Left ventricle myocardium inferior (tissue), 1 donor: Measurements from ENCODE around the gene METTL25. TPM values are rescaled to one million over a fixed set of nuclear protein-coding genes. Genes with fewer than 3 reads are reported as not detected.

Experiments
- DNase-seq: peaks from one replicate; pipeline ENCODE4 v3.0.0-alpha.2; 2020
- H3K27ac ChIP-seq: fragments of 200-600 bp; replicated peaks from 2 replicates; pipeline ENCODE4 v1.8.0; 2021
- H3K27me3 ChIP-seq: fragments of 200-600 bp; 2 replicates; pipeline ENCODE4 v1.8.0; 2021; ENCODE audit warnings: low read depth
- H3K36me3 ChIP-seq: fragments of 200-600 bp; 2 replicates; pipeline ENCODE4 v1.8.0; 2021
- H3K4me1 ChIP-seq: fragments of 200-600 bp; 2 replicates; pipeline ENCODE4 v1.8.0; 2021
- H3K4me3 ChIP-seq: fragments of 200-600 bp; 2 replicates; pipeline ENCODE4 v1.8.0; 2021; ENCODE audit warnings: mild to moderate bottlenecking, moderate library complexity
- H3K9me3 ChIP-seq: fragments of 200-600 bp; replicated peaks from 2 replicates; pipeline ENCODE4 v1.8.0; 2021
- intact Hi-C: fragments of 100-400 bp; cut with micrococcal nuclease; formaldehyde crosslinking; loops from one replicate; pipeline ENCODE4 v1.11.0; 2022
- total RNA-seq: library from RNA; stranded (reverse); fragmentation: NEBNext Ultra II Directional; extraction: Animal tissue kit (Norgen Biotek cat#: 25700); gene quantifications from one replicate; pipeline ENCODE4 v1.2.1, GENCODE V29; 2021
- TF ChIP-seq, protein P1 (sequence below): fragments of 200-600 bp; IDR thresholded peaks from 2 replicates; pipeline ENCODE4 v1.8.0; 2021; ENCODE audit warnings: antibody characterized with exemption, mild to moderate bottlenecking, borderline replicate concordance
- donor health status: DM: no; HTN: yes; CAD: no; lungs with severe emphysema.

Gene METTL25
- total RNA-seq, 1 donor from 2014 or later, result 15.8 TPM

DNA sequence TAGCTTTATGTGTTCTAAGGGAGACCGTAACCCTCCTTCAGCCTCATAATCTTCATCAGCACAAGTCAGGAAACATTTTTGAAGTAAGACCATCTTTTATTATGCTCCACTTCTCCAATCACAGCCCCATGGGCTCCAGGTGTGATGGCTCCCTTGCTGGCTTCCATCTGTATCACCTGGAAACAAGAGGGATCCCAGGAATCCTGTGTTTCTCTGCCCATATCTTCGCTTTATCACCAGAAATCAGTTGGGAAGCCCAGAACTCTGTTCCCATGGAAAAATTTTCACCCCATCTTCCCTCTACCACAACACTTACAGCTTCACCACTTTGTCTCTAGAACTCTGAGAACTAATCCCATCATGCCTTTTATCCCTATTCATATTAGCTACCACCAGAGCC, 68.3 kb downstream of the METTL25 start:
- no peak overlapping the region for H3K4me3 ChIP-seq
- no peaks in the 10 kb centered on the region for H3K27me3 ChIP-seq
- intact Hi-C loops, result no loop called here
- no peaks in the 10 kb centered on the region for H3K9me3 ChIP-seq
- no peak overlapping the region for H3K27ac ChIP-seq
- DNase-seq, result no peak
- TF ChIP-seq, protein P1, sequence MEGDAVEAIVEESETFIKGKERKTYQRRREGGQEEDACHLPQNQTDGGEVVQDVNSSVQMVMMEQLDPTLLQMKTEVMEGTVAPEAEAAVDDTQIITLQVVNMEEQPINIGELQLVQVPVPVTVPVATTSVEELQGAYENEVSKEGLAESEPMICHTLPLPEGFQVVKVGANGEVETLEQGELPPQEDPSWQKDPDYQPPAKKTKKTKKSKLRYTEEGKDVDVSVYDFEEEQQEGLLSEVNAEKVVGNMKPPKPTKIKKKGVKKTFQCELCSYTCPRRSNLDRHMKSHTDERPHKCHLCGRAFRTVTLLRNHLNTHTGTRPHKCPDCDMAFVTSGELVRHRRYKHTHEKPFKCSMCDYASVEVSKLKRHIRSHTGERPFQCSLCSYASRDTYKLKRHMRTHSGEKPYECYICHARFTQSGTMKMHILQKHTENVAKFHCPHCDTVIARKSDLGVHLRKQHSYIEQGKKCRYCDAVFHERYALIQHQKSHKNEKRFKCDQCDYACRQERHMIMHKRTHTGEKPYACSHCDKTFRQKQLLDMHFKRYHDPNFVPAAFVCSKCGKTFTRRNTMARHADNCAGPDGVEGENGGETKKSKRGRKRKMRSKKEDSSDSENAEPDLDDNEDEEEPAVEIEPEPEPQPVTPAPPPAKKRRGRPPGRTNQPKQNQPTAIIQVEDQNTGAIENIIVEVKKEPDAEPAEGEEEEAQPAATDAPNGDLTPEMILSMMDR, result no peak
- no peaks in the 10 kb centered on the region for H3K4me1 ChIP-seq
- peaks cover 6% of the 10 kb centered on the region for H3K36me3 ChIP-seq

DNA sequence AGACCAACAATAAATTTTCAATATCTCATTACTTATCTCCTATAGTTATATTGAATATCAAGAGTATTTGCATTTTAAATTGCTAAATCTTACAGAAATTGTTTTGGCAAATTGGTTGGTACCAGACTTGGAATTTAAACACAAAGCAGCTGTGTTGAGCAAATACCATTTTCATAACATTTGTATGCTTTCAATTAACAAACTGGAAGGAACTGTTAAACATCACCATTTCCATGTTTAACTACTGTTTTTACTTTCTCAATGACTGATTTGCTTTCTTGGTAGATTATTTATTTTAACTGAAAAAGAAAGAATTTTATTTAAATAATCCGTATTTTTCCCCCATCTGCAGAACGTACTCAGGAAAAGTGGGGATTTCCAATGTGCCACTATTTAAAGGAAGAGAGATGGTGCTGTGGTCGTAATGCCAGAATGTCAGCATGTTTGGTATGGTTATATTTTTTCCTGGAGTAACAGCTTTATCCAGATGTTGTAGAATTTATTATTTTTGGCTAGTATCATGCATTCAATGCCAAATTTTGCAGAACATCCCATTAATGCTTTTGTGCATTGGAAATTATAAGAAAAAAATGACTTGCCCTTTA, 72.3 kb downstream of the METTL25 start:
- H3K36me3 ChIP-seq, result peaks cover 7% of the 10 kb centered on the region
- intact Hi-C loops, result no loop called here
- no peaks in the 10 kb centered on the region for H3K4me1 ChIP-seq
- H3K27me3 ChIP-seq, result no peaks in the 10 kb centered on the region
- no peak for DNase-seq
- H3K27ac ChIP-seq, result no peak overlapping the region
- no peak overlapping the region for H3K4me3 ChIP-seq
- H3K9me3 ChIP-seq, result no peaks in the 10 kb centered on the region
- TF ChIP-seq, protein P1, result no peak

DNA sequence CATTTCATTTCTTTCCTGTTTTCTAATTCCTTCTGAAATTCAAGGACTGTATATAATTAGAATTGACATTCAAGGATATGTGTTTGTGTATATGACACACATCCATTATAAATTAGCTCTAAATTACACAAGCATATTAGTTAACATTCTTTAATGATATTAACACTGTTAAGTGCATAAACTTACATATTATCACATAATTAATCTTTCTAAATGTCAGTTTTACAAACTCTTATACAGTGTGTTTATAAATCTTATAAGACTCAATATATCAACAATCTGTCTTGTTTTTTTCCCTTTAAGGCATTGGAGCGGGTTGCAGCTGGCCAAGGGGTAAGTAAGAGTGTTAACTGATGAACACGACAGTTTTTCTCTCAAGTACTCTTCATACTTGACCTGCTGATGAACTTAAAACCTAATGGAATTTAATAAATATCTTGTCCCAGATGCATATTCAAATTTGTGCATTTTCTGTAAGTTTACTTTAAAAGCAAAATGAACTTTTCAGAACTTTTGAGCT, 76.1 kb downstream of the METTL25 start:
- Histone ChIP-seq H3K4me3 (no peak overlapping the region), H3K9me3 (no peaks in the 10 kb centered on the region), H3K4me1 (no peaks in the 10 kb centered on the region), H3K27ac (no peak overlapping the region), H3K36me3 (peaks cover 16% of the 10 kb centered on the region), H3K27me3 (no peaks in the 10 kb centered on the region)
- no peak for DNase-seq
- intact Hi-C loops, result no loop called here
- TF ChIP-seq, protein P1, result no peak

DNA sequence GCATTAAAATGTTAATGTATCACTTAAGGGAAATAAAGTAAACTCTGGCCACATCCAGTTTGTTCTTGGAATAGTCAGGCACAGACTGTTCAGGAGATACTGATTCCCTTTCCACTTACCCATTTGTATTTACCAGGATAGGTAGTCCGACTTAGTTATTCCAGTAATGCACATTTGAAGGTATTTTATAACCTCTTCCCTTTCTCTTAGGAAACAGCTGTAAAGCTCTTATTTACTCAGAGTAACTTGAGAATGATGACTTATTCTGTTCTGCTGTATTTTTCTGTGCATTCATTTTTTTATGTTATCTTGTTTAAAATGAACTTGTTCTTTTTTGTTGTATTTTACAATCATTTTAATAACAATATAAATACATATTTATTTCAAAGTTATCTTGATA, 78.0 kb downstream of the METTL25 start:
- Histone ChIP-seq H3K4me1 (no peaks in the 10 kb centered on the region), H3K9me3 (no peaks in the 10 kb centered on the region), H3K4me3 (no peak overlapping the region), H3K27me3 (no peaks in the 10 kb centered on the region), H3K36me3 (peaks cover 24% of the 10 kb centered on the region), H3K27ac (no peak overlapping the region)
- DNase-seq, result no peak
- intact Hi-C loops, result no loop called here
- TF ChIP-seq, protein P1, result no peak

DNA sequence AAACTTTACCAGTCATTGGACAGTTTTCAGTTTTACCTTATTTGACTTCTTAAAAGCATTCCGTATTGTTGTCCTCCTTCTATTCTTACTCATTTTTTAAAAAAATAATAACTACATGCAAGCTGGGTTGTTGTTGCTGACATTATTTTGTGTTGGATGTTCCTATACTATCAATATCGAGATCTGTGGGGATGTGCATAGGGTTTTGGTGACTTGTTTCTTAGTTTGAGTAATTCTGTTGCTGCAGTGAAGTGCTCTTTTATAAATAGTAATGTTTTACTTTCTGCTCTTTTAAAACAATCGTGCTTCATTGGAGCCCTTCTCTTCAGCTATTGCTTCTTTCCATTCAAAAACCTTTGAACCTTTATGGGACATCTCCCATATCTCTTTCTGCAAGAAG, 79.4 kb downstream of the METTL25 start:
- Histone ChIP-seq H3K9me3 (no peaks in the 10 kb centered on the region), H3K27me3 (no peaks in the 10 kb centered on the region), H3K4me3 (no peak overlapping the region), H3K36me3 (peaks cover 30% of the 10 kb centered on the region), H3K4me1 (no peaks in the 10 kb centered on the region), H3K27ac (no peak overlapping the region)
- no peak for DNase-seq
- TF ChIP-seq, protein P1, result no peak
- intact Hi-C loops, result no loop called here
